Nucleus accumbens (tissue), 56 donors: ENCODE measurements around the gene C10orf105.

Source experiments
- DNase-seq, 56 donors: peaks; one replicate each; lab custom pipeline; 2025; lab: John Stamatoyannopoulos, UW

C10orf105 gene

DNA sequence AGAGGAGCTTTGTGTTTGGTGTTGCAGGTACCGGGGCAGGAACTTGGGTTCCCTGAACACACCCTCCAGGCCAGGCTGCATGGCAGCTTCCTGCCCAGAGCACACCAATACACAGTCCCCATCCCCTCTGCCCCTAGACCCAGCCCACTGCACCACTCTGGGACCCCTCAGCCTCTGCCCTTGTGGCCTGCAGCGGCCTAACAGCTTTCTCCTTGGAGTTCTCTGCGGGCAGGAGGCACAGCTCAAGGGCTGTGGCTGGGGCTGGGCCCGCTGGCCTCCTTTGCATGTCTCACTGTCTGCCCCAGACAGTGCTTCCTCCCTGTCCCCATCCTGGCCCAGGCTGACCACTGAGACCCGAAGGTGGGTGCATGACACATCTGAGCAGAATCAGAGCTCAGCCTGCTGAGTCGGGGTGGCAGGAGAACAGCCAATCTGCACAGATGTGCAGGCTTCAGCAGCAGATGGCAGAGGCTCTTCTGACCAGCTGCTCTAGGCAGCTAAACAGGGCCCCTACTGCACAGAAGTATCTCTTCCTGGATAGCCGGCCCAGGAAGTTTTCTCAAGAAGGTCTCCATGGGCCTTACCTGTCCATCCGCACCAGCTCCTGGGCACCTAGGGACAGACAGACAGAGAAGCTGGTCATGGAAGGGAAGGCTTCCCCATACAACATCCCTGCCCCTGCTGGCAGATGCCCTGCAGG, 33.0 kb upstream of the C10orf105 start:
- no peak for DNase-seq

DNA sequence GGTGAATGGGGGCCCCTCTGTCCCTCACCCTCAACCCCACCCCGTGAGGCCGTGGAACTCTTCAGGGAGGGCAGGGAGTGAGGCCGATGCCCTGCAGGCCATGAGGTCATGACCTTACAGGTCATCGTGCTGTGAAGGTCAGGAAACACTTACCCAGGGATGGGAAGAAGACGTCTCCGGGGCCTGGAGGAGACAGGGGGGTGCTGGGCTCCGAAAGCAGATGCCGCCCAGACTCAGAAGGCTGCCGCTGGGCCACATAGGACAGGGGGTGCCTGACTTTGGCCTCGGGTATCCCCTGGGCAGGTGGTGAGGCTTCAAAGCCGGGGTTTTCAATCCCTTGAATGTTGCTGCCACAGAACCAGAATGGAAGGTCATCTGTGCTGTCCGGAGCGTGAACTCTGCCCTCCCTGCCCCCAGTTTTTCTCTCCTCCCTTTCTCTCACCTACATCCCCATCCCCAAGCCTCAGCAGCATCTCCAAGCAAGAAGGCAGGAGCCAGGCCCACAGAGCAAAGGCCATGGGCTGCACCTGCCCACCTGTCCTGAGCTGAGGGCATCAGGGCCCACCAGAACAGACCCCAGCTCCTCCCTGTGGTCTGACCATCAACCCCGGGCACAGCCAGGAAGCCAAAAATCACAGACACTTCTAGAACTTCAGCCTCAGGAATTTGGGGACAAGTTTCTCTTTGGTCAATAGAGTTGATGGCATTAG, 32.1 kb upstream of the C10orf105 start:
- DNase-seq: no peak

DNA sequence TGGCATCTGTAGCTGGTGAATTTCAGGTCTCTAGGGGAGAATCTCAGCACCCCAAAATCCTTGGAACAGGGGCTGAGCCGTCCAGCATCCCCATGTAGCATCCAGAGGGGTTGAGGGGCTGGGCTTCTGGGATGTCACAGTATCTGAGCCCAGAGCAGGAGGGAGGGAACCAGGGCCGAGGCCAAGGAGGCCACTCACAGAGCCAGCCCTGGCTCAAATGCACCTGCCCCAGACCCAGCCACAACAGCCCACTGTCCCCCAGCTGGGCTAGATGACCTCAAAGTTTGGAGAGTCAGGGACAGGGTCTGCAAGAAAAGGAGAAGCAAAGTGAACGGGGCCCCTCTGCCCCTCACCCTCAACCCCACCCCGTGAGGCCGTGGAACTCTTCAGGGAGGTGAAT, 31.4 kb upstream of the C10orf105 start:
- DNase-seq: no peak

DNA sequence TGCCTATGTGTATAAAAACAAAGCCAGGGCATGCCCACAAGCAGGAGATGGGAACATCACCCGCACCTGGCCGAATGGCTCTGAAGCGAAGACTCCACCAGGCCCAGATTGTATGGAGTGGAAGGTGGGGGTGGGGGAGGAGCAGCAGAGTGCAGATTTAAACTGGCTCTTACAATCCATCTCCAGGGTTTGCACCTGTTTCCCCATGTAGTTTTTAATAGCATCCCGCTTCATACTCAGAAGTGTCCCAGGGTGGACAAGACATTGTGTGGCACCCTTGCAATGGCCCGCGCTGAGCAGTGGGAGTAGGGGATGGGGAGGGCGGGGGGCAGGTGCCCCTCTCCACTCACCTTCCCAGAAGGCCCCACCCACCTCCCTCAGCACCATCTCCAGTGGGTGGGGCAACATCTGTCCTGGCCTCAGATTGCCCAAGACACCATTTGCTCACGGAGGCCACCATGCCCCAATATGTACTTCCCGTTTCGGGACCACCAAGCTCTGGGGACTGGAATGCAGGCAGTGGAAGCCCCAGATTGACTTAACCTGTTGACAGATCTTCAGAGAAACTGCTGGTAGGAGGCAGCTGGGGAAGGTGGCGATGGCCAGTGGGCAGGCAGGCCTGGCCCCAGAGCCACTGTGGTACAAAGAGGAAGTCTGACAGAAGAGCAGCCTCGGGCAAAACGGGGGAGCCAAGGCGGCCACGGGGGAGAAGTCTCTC, 30.7 kb upstream of the C10orf105 start:
- no peak for DNase-seq

DNA sequence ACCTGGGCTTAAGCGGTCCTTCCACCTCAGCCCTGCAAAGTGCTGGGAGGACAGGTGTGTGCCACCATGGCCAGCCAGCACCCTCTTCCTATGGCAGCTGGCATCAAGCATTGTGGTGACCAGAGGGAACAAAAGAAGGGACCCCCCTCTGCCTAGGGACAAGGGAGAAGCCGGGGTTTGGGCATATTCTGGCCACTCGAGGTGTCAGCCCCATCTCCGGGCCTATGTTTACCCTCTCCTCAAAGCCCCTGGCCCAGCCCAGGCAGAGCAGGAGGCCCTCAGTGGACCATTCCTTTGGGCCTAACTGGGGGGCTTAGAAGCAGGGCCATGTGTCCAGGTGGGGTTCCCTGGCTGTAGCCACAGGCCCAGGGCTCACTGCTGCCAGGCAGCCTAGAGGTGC, 29.8 kb upstream of the C10orf105 start:
- no peak for DNase-seq

DNA sequence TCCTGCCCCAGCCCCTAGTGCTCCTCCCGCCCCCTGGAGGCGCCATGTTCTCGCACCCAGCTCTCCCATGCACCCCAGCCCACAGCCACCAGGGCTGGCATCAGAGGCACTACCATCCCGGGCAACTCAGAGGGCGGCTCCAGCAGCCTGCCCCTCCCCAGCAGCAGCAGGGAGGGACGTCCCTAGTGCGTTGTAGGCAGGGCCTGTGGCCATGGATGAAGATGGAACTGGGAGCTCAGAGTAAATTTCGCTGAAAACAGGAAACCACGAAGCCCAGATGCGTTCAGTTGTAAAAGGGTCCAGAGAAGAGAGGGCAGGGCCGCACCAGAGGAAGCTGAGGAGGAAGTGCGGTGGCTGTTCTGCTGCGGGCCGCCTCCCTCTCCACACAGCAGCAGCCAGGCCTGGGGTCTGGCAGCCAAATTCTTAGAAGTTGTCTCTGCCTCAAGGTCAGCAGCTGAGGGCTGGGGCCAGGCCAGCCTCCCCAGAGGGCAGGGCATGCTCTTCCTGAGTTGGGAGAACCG, 29.2 kb upstream of the C10orf105 start:
- DNase-seq: peak in 21 of 56 donors; percentile 15 to 68 (median 39)

DNA sequence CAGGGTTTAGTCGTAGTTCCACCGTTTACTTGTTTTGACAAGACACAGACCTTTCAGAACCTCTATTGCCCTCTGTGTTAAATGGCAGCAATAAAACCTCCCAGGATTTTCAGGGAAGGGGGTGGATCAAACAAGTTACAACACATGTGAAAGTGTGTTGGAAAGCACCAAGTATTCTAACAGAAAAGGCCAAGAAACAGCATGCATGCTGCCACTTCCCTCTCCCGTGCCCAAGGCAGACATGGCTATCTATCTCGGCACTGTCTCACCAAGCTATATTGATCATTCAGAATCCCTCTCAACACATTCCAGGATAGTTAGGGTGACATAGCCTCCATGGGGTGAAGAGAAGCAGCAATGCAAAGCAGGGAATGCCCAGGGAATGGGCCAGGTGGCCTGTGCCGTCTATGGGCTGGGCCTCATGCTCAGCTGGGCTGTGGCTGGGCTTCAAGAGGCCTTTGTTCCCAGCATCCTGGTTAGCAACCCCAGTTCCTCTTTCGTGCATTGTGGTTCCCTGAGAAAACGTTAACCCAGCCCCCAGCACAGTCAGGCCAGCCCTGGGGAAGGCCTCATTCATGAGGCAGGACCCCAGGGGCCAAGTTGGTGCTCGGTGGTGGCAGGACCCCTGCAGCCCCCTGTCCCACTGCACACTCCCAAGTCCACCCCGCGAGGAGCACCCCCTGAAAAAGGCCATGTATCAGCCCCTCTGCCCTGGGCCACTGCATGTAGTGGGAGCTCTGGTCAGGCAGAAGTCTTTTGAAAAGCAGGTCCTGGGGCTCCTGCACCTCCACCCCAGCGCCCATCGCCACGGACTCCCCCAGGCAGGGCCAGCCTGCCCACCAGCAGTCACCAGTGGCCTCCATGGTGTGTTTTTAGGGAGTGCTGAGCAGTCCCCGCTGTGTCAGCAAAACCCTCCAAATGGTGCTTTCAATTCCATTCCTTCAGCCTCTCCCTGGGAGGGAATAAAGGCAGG, 28.3 kb upstream of the C10orf105 start:
- DNase-seq: peak in 1 of 56 donors; percentile 20

DNA sequence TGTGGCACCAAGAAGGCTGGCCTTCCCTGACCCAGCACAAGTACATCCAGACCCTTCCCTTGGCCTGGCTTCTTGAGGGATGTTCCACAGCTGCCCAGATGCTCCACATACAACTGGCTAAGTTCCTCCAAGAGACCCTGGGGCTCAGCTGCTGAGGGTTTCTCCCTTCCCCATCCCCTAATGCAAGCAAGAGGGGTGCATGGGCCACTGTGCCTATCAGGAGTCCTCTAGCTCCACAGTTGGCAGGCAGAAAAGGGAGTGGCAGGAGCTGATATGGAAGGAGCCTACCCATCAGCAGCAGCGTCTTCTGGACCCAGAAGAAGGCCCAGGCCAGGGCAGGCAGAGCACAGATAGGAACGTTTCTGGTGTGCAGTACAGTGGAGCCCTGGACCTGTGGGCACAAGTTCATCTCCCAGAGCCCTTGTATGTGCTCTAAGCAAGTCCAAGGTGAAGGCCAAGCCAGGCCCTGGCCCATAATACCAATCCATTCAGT, 27.5 kb upstream of the C10orf105 start:
- DNase-seq: no peak

DNA sequence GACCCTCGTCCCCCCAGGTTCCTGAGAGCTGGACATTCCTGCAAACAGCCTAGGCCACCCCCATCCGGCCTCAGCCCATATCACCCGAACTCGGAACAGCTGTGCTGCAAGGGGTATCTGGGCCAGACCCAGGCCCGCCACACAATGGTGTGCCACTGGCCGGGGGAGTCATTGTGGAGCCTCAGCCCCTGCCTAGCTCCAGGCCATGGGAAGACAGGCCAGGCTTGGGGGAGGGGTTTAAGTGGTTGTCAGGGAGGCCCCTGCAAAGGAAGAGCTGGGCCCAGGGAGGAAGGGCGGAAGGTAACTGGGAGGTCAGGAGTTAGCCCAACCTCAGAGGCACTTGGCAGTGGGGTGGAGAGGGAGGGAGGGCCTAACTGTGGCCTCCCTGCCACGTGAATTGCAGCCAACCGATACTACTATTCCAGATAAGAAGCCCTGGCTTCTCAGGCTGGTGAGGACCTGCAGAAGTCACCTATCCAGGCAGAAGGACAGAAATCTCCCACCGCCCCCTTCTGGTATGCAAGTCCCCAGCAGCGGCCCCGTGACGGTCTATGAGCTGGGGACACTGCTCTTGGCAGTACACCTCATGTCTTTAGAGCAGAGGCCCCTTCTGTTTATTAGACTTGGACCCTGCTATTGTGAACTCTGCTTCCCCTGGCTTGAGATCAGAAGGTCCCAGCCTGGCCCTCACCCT, 26.9 kb upstream of the C10orf105 start:
- no peak for DNase-seq

DNA sequence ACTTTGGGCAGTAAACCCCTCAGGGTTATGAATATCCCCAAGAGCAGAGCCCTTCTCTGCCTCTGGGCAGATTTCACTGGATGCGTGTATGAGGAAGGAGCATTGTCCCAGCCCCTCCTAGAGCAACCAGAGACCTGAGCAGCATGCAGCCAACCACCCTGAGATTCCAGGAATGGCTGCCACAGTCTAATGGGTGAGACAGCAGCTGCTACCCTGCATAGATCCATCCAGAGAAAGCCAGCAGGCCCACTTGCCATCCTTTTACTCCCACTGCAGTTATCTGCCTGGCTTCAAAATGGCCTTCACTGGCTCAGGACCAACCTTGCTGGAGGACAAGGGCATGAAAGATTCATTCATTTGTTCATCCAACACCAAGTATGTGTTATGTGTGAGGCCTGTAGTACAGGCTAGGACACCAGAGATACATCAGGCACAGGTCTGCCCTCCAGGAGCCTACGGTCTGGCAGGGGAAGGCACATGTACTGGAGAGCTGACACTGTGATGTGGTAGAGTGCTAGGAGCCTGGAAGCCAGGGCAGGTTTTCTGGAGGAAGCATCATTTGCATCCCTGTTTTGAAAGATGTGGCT, 26.2 kb upstream of the C10orf105 start:
- no peak for DNase-seq

DNA sequence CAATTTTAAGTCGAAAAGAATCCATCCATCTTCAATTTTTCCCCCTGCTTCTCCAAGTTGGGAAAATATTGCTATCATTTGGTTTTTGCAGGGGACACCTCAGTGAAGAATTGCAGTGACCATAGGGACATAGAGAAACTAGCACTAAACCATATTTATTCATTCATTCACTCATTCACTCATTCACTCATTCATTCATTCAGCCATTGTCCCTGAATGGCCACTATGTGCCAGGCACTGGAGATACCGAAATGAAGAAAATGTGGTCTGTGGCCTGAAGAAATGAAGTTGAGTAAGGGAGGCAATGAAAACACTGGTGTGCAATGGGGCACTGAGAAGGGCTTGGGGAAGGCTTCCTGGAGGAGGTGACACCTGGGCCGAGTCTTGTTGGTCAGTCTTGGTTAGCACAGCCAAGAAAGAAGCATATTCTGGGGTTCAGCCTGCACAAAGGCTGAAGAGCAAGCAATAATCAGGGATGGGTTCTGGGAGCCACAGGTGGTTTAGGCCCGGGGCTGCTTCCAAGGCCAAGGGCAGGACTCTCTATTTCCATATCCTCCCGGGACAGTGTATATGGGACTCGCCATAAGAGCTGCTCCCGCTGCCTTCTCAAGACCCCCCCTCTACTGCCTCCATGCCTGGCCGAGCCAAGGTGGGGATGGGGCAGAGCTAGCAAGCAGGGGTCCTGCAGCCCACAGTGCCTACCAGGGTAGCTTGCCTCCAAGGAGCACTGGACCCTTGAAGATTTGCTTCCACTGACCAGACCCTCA, 25.5 kb upstream of the C10orf105 start:
- DNase-seq: no peak

DNA sequence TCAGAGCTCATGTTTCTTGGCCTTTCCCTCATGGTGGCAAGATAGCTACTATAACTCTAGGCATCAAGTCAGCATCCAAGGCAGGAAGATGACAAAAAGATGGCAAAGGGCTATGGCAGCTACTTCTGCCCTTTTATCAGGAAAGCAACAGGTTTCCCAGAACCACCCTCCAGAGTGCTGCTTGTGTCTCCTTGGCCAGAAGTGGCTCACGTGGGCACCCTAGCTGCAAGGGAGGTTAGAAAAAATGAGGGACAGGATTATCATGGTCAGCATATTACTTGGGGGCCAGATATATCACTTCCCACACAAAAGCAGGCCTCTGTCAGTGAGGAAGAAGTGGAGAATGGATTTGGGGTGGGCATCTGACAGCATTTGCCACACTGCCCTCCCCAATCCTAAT, 24.3 kb upstream of the C10orf105 start:
- DNase-seq: no peak

DNA sequence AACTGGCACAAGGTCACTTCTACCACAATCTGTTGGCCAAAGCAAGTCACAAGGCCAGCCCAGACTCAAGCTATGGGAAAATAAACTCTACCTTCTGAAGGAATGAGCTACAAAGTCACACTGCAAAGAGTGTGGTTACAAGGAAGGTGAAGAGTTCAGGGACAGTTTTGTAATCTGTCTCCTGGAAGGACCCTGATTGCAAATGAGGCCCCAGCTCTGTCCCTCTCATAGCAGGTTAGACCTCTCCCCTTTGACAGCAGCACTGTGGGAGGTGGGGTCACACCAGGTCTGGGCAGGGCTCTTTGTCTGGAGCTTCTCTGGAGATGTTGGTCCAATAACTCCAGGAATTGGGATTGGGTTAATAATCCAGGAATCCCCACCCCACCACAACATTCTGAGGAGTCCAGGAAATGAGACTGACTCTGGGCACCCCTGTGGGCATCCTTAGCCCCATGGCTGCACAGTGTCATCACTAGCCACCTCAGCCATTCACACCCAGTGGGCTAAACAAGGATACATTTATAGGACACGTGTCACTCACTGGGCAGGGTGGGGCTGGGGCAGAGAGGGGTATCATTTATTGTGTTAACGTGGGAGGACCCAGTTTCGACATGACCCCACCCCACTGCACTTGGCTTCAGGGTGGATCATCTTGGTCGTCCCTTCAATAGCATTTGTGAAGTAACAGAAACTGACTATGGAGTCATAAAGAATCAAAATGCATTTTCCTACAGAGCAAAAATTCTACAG, 23.7 kb upstream of the C10orf105 start:
- no peak for DNase-seq

DNA sequence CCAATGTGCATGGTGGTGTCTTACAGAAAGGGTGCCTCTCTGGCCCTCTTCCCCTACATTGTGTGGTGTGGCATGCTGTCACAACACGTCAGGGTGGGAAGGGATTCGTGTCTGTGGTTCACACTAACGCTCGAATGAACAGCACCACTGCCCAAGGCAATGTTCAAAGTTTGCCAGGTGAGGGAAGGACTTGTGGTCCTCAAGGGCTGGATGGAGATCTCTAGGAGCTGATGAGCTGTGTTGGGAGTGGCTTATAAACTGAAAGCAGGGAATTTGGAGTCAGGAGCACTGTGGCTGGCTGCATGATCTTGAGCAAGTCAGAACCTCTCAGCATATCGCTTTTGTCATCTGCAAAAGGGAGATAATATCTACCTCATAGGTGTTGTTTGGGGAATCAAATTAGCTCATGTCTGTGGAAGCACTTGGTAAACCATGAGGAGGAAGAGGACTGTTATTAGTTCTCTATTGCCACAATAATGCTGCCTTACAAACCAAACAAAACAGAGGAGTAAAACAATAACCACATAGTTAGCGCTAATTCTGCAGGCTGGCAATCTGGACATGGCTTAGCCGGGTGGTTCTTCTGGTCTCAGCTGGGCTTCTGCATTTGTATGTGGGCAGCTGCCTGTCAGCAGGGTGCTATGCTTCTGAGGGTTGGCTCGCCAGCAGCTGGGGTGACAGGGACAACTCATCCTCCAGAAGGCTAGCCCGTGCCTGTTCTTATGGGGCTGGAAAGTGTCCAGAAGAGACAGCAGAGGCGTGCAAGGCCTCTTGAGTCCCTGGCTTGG, 22.9 kb upstream of the C10orf105 start:
- no peak for DNase-seq

DNA sequence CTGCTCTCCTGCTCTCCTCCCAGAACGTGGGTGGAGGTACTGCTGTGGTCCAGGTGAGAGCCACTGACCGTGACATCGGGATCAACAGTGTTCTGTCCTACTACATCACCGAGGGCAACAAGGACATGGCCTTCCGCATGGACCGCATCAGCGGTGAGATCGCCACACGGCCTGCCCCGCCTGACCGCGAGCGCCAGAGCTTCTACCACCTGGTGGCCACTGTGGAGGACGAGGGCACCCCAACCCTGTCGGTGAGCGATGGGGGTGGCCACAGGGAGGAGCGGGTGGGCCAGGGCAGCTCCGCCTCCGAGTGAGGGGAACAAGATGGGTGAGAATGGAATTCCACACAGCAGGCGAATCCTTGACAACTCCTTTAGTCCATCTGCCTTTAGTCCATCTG, 22.1 kb upstream of the C10orf105 start:
- DNase-seq: no peak

DNA sequence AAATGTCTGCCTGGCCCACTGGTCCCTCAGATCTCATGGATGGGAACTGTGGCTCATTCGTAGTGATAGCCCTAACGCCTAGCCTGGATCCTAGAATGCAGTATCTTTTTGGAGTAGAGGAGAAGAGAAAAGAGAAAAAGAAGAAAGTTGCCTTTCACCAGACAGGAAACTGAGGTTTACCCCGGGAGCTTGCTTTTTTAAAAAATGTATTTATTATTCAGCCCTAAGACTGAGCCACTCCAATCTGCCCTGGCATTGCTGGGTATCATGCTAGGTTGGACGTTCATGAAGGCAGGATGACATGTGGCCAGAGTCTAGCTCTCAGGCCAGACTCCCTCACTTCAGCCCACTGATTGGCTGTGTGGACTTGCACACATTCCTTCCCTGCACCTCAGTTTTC, 21.5 kb upstream of the C10orf105 start:
- DNase-seq: no peak
